ENCODE measurements around the gene PLD2. TPM values are rescaled to one million over a fixed set of nuclear protein-coding genes. Genes with fewer than 3 reads are reported as not detected.

PLD2 gene
- total RNA-seq, 4 donors from 2014 or later: 13.9 to 81.9 (median 18.9) TPM

GRCh38 chr17:4840893-4841242, 33.9 kb downstream of the PLD2 start:
- in situ Hi-C loops (cut with MboI; ENCODE audit: low pct_ligation_motif_present in 1 of 4, low pct_unique_long_range_greater_than_20kb in 1 of 4, low sequenced_read_pairs in 3 of 4): no loop called here
- H3K27ac ChIP-seq: no peak overlapping the region
- H3K4me1 ChIP-seq: peaks cover 4 to 49% (median 10%) of the 10 kb centered on the region in 4 donors
- no peak for DNase-seq
- TF ChIP-seq EP300 (IDR thresholded peaks at IDR 0.05; ENCODE audit: low read depth) (no peak), POLR2A (IDR thresholded peaks at IDR 0.05) (no peak), CTCF (IDR thresholded peaks at IDR 0.05) (no peak), POLR2AphosphoS5 (IDR thresholded peaks at IDR 0.05) (no peak)
- intact Hi-C loops (cut with DNase I; ENCODE audit: low total_unique reads): no loop called here
- no peaks in the 10 kb centered on the region for H3K27me3 ChIP-seq
- no peaks in the 10 kb centered on the region for H3K36me3 ChIP-seq
- WGBS, 2 donors (ENCODE audit: low coverage in 1 of 2): 81 to 84% methylated on average over 5 to 10 of the region's 10 CpGs
- H3K4me3 ChIP-seq: no peak overlapping the region
- no peaks in the 10 kb centered on the region for H3K9me3 ChIP-seq

DNA sequence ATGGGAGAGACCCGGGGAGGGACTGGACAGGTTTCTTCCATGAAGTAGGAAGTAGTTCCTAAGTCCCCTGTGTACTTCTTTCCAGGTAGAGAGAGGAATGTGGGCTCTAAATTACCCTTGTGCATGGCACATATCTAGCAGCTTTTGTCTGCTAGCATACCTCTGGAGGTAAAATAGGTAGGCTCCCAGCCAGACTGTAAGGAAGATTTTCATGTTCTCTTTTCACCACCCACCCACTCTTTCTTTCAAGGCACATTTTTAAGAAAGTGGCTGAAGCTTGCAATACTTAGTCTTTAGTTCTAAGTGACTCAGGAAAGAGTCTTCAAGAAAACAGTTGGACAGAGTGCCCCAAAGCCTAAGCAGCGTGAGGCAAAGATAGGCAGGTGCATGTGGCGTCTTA, 35.4 kb downstream of the PLD2 start:
- intact Hi-C loops (cut with DNase I; ENCODE audit: low total_unique reads): no loop called here

GRCh38 chr17:4843321-4844000, 36.5 kb downstream of the PLD2 start:
- in situ Hi-C loops (cut with MboI; ENCODE audit: low pct_ligation_motif_present in 1 of 4, low pct_unique_long_range_greater_than_20kb in 1 of 4, low sequenced_read_pairs in 3 of 4): no loop called here

More for the DNA sequence above, 35.4 kb downstream of the PLD2 start:
- WGBS, 2 donors (ENCODE audit: low coverage in 1 of 2): 87 to 93% methylated on average over 2 to 3 of the region's 3 CpGs
- TF ChIP-seq CTCF (IDR thresholded peaks at IDR 0.05) (no peak), POLR2AphosphoS5 (IDR thresholded peaks at IDR 0.05) (no peak), POLR2A (IDR thresholded peaks at IDR 0.05) (no peak), EP300 (IDR thresholded peaks at IDR 0.05; ENCODE audit: low read depth) (no peak)
- Histone ChIP-seq H3K4me3 (no peak overlapping the region), H3K9me3 (no peaks in the 10 kb centered on the region), H3K27me3 (no peaks in the 10 kb centered on the region), H3K4me1 (peaks cover 0 to 40% (median 7%) of the 10 kb centered on the region in 4 donors), H3K36me3 (no peaks in the 10 kb centered on the region), H3K27ac (no peak overlapping the region)
- in situ Hi-C loops (cut with MboI; ENCODE audit: low pct_ligation_motif_present in 1 of 4, low pct_unique_long_range_greater_than_20kb in 1 of 4, low sequenced_read_pairs in 3 of 4): no loop called here
- DNase-seq: no peak

GRCh38 chr17:4845118-4845517, 38.2 kb downstream of the PLD2 start:
- Histone ChIP-seq H3K4me1 (peaks cover 4 to 39% (median 16%) of the 10 kb centered on the region in 4 donors), H3K9me3 (no peaks in the 10 kb centered on the region), H3K27me3 (no peaks in the 10 kb centered on the region), H3K36me3 (no peaks in the 10 kb centered on the region), H3K27ac (no peak overlapping the region), H3K4me3 (no peak overlapping the region)
- 78 to 86% methylated on average over 5 of the region's 5 CpGs for WGBS, 2 donors (ENCODE audit: low coverage in 1 of 2)
- TF ChIP-seq CTCF (IDR thresholded peaks at IDR 0.05) (no peak), POLR2A (IDR thresholded peaks at IDR 0.05) (no peak), POLR2AphosphoS5 (IDR thresholded peaks at IDR 0.05) (no peak), EP300 (IDR thresholded peaks at IDR 0.05; ENCODE audit: low read depth) (no peak)
- in situ Hi-C loops (cut with MboI; ENCODE audit: low pct_ligation_motif_present in 1 of 4, low pct_unique_long_range_greater_than_20kb in 1 of 4, low sequenced_read_pairs in 3 of 4) (no loop called here), intact Hi-C loops (cut with DNase I; ENCODE audit: low total_unique reads) (no loop called here)
- no peak for DNase-seq

More at GRCh38 chr17:4843321-4844000, 36.5 kb downstream of the PLD2 start:
- Histone ChIP-seq H3K36me3 (no peaks in the 10 kb centered on the region), H3K27ac (no peak overlapping the region), H3K9me3 (no peaks in the 10 kb centered on the region), H3K4me3 (no peak overlapping the region), H3K4me1 (peaks cover 0 to 34% (median 7%) of the 10 kb centered on the region in 4 donors), H3K27me3 (no peaks in the 10 kb centered on the region)
- TF ChIP-seq EP300 (IDR thresholded peaks at IDR 0.05; ENCODE audit: low read depth) (no peak), POLR2AphosphoS5 (IDR thresholded peaks at IDR 0.05) (no peak), POLR2A (IDR thresholded peaks at IDR 0.05) (no peak), CTCF (IDR thresholded peaks at IDR 0.05) (no peak)
- WGBS, 2 donors (ENCODE audit: low coverage in 1 of 2): 85 to 88% methylated on average over 1 to 9 of the region's 9 CpGs
- intact Hi-C loops (cut with DNase I; ENCODE audit: low total_unique reads): no loop called here
- no peak for DNase-seq
